SK-N-SH treated with all-trans-retinoic acid at 6 μM for 48 hours (cell line): ENCODE data around the gene ERCC5.

ENCODE experiments used
- BACH2 ChIP-seq: fragments of 250-450 bp; sonication (Bioruptor Pico); IDR thresholded peaks from 2 replicates; pipeline ENCODE4 v1.9.0; 2021; ENCODE audit warnings: mild to moderate bottlenecking, borderline replicate concordance
- ISL1 ChIP-seq: fragments of 250-450 bp; sonication (Bioruptor Pico); IDR thresholded peaks from 2 replicates; pipeline ENCODE4 v2.1.2; 2022; ENCODE audit warnings: mild to moderate bottlenecking, moderate library complexity
- PPARA ChIP-seq: fragments of 250-450 bp; sonication (Bioruptor Pico); IDR thresholded peaks from 2 replicates; pipeline ENCODE4 v1.5.0; 2020; ENCODE audit warnings: mild to moderate bottlenecking, borderline replicate concordance
- SNAI2 ChIP-seq: fragments of 250-450 bp; sonication (Bioruptor Pico); IDR thresholded peaks from 2 replicates; pipeline ENCODE4 v1.5.0; 2020; ENCODE audit warnings: mild to moderate bottlenecking, moderate library complexity
- TOX ChIP-seq: fragments of 250-450 bp; sonication (Bioruptor Pico); IDR thresholded peaks from 2 replicates; pipeline ENCODE4 v1.8.0; 2021; ENCODE audit warnings: mild to moderate bottlenecking, moderate library complexity, borderline replicate concordance
- ZC3H10 ChIP-seq: fragments of 250-450 bp; sonication (Bioruptor Pico); IDR thresholded peaks from 2 replicates; pipeline ENCODE4 v1.5.1; 2021; ENCODE audit warnings: mild to moderate bottlenecking, moderate library complexity
- ZFP3 ChIP-seq: fragments of 250-450 bp; sonication (Bioruptor Pico); IDR thresholded peaks from 2 replicates; pipeline ENCODE4 v1.5.0; 2020; ENCODE audit warnings: mild to moderate bottlenecking, moderate library complexity
- ZFP30 ChIP-seq: fragments of 450-650 bp; formaldehyde crosslinking; IDR thresholded peaks from 2 replicates; pipeline ENCODE4 v1.5.0; 2022; ENCODE audit warnings: mild to moderate bottlenecking, moderate library complexity
- ZNF565 ChIP-seq: fragments of 450-650 bp; formaldehyde crosslinking; conservative IDR thresholded peaks from 2 replicates; pipeline ENCODE4 v1.5.0; 2020; ENCODE audit warnings: low read depth, mild to moderate bottlenecking, moderate library complexity
- ZNF8 ChIP-seq: fragments of 450-650 bp; formaldehyde crosslinking; IDR thresholded peaks from 2 replicates; pipeline ENCODE4 v1.5.0; 2020; ENCODE audit warnings: mild to moderate bottlenecking, moderate library complexity
- TF ChIP-seq, protein P1 (sequence below): fragments of 250-450 bp; sonication (Bioruptor Pico); IDR thresholded peaks from 2 replicates; pipeline ENCODE4 v1.5.0; 2020; ENCODE audit warnings: mild to moderate bottlenecking, moderate library complexity
- TF ChIP-seq, protein P2 (sequence below): fragments of 250-450 bp; sonication (Bioruptor Pico); IDR thresholded peaks from 2 replicates; pipeline ENCODE4 v1.8.0; 2020; ENCODE audit warnings: mild to moderate bottlenecking, moderate library complexity, borderline replicate concordance
- TF ChIP-seq, protein P3 (sequence below): fragments of 250-450 bp; sonication (Bioruptor Pico); IDR thresholded peaks from 2 replicates; pipeline ENCODE4 v1.5.1; 2021; ENCODE audit warnings: mild to moderate bottlenecking, moderate library complexity

DNA sequence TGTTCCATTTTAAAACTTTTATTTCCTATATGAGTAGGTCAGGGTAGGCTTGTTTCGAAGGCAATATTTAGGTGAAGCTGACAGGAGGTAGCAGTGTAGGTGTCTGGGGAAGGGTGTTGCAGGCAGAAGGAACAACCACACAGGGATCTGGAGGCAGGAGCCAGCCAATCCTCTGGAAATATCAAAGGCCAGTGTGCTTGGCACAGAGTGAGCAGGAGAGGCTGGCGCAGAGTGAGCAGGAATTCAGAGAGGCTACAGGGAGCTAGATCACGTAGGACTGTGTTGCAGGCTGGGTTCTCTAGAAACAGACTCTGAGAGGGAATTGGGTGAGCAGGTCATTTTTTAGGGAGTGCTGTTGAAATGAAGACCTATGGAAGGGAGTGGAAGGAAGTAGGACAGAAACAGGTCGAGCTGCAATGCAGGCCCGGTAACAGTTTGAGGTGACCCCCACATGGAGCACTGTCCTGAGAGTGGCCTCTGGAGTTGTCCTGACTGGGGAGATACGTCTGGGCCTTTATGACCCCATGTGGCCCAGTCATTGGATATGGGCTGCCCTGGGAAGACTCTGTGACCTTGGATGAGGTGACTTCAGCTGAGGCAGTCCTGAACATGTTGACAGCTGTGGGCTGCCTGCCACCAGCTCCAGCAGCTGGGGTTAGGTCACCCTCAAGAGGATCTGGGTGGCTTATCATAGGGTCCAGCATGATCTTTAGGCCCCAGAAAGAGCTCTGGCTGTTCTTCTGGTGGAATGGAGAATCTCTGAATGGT, 51.7 kb downstream of the ERCC5 start:
- TF ChIP-seq ZFP3 (no peak), ZC3H10 (CRISPR knock-in tag) (no peak), TOX (CRISPR knock-in tag) (no peak), ZNF8 (CRISPR knock-in tag) (no peak), ISL1 (no peak), ZNF565 (CRISPR knock-in tag) (no peak), PPARA (CRISPR knock-in tag) (no peak), BACH2 (CRISPR knock-in tag) (no peak), SNAI2 (CRISPR knock-in tag) (no peak), ZFP30 (no peak)
- TF ChIP-seq, protein P1, sequence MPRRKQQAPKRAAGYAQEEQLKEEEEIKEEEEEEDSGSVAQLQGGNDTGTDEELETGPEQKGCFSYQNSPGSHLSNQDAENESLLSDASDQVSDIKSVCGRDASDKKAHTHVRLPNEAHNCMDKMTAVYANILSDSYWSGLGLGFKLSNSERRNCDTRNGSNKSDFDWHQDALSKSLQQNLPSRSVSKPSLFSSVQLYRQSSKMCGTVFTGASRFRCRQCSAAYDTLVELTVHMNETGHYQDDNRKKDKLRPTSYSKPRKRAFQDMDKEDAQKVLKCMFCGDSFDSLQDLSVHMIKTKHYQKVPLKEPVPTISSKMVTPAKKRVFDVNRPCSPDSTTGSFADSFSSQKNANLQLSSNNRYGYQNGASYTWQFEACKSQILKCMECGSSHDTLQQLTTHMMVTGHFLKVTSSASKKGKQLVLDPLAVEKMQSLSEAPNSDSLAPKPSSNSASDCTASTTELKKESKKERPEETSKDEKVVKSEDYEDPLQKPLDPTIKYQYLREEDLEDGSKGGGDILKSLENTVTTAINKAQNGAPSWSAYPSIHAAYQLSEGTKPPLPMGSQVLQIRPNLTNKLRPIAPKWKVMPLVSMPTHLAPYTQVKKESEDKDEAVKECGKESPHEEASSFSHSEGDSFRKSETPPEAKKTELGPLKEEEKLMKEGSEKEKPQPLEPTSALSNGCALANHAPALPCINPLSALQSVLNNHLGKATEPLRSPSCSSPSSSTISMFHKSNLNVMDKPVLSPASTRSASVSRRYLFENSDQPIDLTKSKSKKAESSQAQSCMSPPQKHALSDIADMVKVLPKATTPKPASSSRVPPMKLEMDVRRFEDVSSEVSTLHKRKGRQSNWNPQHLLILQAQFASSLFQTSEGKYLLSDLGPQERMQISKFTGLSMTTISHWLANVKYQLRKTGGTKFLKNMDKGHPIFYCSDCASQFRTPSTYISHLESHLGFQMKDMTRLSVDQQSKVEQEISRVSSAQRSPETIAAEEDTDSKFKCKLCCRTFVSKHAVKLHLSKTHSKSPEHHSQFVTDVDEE, result no peak
- TF ChIP-seq, protein P2, sequence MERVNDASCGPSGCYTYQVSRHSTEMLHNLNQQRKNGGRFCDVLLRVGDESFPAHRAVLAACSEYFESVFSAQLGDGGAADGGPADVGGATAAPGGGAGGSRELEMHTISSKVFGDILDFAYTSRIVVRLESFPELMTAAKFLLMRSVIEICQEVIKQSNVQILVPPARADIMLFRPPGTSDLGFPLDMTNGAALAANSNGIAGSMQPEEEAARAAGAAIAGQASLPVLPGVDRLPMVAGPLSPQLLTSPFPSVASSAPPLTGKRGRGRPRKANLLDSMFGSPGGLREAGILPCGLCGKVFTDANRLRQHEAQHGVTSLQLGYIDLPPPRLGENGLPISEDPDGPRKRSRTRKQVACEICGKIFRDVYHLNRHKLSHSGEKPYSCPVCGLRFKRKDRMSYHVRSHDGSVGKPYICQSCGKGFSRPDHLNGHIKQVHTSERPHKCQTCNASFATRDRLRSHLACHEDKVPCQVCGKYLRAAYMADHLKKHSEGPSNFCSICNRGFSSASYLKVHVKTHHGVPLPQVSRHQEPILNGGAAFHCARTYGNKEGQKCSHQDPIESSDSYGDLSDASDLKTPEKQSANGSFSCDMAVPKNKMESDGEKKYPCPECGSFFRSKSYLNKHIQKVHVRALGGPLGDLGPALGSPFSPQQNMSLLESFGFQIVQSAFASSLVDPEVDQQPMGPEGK (CRISPR knock-in tag), result no peak
- TF ChIP-seq, protein P3, sequence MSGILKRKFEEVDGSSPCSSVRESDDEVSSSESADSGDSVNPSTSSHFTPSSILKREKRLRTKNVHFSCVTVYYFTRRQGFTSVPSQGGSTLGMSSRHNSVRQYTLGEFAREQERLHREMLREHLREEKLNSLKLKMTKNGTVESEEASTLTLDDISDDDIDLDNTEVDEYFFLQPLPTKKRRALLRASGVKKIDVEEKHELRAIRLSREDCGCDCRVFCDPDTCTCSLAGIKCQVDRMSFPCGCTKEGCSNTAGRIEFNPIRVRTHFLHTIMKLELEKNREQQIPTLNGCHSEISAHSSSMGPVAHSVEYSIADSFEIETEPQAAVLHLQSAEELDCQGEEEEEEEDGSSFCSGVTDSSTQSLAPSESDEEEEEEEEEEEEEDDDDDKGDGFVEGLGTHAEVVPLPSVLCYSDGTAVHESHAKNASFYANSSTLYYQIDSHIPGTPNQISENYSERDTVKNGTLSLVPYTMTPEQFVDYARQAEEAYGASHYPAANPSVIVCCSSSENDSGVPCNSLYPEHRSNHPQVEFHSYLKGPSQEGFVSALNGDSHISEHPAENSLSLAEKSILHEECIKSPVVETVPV (CRISPR knock-in tag), result no peak
